ENCODE data around the gene HES7.

The HES7 gene

DNA sequence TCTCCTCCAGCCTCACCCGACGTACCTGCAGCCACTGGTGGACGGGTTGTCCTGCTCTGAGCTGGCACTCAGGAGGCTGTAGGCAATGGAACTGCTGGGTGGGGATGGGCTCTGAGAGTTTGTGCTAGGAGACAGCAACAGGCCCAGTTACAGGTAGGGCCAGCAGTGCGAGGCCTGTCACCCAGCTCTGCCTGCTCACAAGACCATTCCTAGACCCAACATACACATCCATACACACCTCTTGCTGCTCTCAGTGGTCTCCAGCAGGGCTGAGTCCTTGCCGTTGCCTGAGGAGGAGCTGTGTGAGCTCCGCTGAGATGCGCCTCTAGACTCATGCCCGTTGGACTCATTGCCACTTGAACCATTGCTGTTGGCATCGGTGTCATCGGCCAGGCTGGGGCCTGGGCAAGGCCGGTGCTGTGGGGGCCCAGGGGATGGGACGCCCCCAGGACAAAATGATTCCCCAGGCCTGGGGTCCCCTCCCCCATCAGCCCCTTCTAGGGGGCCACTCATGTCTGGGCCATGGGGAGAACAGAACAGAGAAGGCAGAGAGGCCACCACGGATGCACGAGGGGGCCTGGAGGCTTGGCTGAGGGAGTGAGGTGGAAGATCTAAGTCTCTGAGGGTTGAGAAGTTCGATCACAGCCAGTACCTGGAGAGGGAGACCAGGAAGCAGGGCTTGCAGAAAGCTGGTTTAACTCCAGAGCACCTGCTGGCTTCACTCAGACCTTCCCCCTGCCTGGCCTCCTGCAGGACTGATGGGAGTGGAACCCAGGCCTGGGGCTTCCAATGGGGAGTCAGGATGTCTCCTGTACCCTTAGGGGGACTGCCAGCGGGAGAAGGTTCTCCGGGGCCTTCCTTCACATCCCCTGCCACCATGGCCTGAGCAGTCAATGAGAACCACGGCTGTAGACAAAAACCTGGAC, 26.6 kb upstream of the HES7 start:
- Histone ChIP-seq H3K27ac (ENCODE audit: low read length) (peak overlapping the region; percentile 30; the same call in 1 of the 2 replicates), H3K4me1 (ENCODE audit: low read length) (peaks cover 18% of the 10 kb centered on the region), H3K4me2 (ENCODE audit: low read length) (peak overlapping the region; percentile 99), H3K4me3 (ENCODE audit: low read length) (peak overlapping the region; percentile 97), H3K9me3 (ENCODE audit: insufficient read depth, low read length) (no peaks in the 10 kb centered on the region), H3K36me3 (replicated peaks; ENCODE audit: low read depth, low read length) (no peaks in the 10 kb centered on the region), H3K79me2 (ENCODE audit: low read length) (peaks cover 9% of the 10 kb centered on the region; the same call in 1 of the 2 replicates), H3K27me3 (ENCODE audit: low read depth, low read length) (no peaks in the 10 kb centered on the region), H3K9ac (ENCODE audit: low read length) (peak overlapping the region; percentile 54), H2AFZ (ENCODE audit: low read depth, low read length) (no peak overlapping the region), H4K20me1 (ENCODE audit: insufficient read depth, low read length) (no peaks in the 10 kb centered on the region)
- TF ChIP-seq EZH2phosphoT487 (IDR thresholded peaks at IDR 0.05; ENCODE audit: low read depth) = no peak
- TF ChIP-seq CTCF (IDR thresholded peaks at IDR 0.05; ENCODE audit: low read depth, low read length) = no peak

DNA sequence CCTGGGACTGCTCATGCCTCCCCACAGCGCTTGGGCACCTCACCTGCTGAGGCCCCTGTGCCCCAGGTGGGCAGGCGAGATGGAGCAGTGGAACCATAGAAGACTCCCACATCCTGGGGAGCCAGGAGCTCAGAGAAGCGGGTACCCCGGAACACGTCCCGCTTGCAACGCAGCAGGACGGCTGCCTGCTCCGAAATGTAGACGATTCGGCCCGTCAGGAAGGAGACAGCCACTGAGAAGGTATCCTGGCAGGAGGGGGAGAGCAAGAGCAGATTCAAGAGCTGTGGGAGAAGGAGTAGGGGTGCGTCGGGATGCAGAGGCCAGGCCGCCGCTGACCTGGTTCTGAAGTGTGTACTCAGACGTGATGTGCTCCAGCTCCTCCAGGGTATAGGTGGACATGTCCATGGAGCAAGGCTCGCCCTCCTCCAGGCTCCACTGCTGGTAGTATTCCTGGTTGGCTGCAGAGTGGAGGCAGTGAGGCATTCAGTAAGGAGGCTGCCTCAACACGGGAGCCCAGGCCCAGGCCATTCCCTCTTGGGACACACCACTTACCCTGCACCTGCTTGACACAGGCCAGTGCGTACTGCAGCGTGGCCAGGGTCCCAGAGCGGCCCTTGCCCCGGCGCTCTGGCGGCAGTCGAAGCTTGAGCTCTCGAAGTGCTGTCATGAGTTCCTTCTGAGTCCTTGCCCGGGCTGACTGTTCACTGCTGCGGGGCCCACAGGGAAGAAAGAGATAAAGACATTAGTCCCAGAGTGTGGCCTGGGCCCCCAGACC, 25.7 kb upstream of the HES7 start:
- Histone ChIP-seq H3K4me2 (ENCODE audit: low read length) (no peak overlapping the region), H2AFZ (ENCODE audit: low read depth, low read length) (no peak overlapping the region), H3K27me3 (ENCODE audit: low read depth, low read length) (no peaks in the 10 kb centered on the region), H3K79me2 (ENCODE audit: low read length) (peaks cover 9% of the 10 kb centered on the region; the same call in 1 of the 2 replicates), H3K4me1 (ENCODE audit: low read length) (peaks cover 15% of the 10 kb centered on the region), H3K36me3 (replicated peaks; ENCODE audit: low read depth, low read length) (no peaks in the 10 kb centered on the region), H4K20me1 (ENCODE audit: insufficient read depth, low read length) (no peaks in the 10 kb centered on the region), H3K9ac (ENCODE audit: low read length) (no peak overlapping the region), H3K4me3 (ENCODE audit: low read length) (no peak overlapping the region), H3K27ac (ENCODE audit: low read length) (no peak overlapping the region), H3K9me3 (ENCODE audit: insufficient read depth, low read length) (no peaks in the 10 kb centered on the region)
- TF ChIP-seq CTCF (IDR thresholded peaks at IDR 0.05; ENCODE audit: low read depth, low read length) (no peak), EZH2phosphoT487 (IDR thresholded peaks at IDR 0.05; ENCODE audit: low read depth) (no peak)

- Histone ChIP-seq H3K79me2 (ENCODE audit: low read length) (peaks cover 9% of the 10 kb centered on the region; the same call in 1 of the 2 replicates), H3K4me1 (ENCODE audit: low read length) (peaks cover 14% of the 10 kb centered on the region), H3K27me3 (ENCODE audit: low read depth, low read length) (no peaks in the 10 kb centered on the region), H3K4me3 (ENCODE audit: low read length) (no peak overlapping the region), H2AFZ (ENCODE audit: low read depth, low read length) (no peak overlapping the region), H3K9me3 (ENCODE audit: insufficient read depth, low read length) (no peaks in the 10 kb centered on the region), H4K20me1 (ENCODE audit: insufficient read depth, low read length) (no peaks in the 10 kb centered on the region), H3K27ac (ENCODE audit: low read length) (no peak overlapping the region), H3K36me3 (replicated peaks; ENCODE audit: low read depth, low read length) (no peaks in the 10 kb centered on the region), H3K4me2 (ENCODE audit: low read length) (no peak overlapping the region), H3K9ac (ENCODE audit: low read length) (no peak overlapping the region)
- TF ChIP-seq EZH2phosphoT487 (IDR thresholded peaks at IDR 0.05; ENCODE audit: low read depth) (no peak), CTCF (IDR thresholded peaks at IDR 0.05; ENCODE audit: low read depth, low read length) (no peak)
Measured at GRCh38 chr17:8148560-8148959, 24.7 kb upstream of the HES7 start.
